Left ventricle myocardium superior (tissue), 1 donor: Measurements from ENCODE around the gene OIP5. TPM values are rescaled to one million over a fixed set of nuclear protein-coding genes. Genes with fewer than 3 reads are reported as not detected.
A peak's percentile ranks its signal among the peaks of the same experiment; 100 is the strongest.
"Not testable (repeated sequence)": the region's sequence is repeated elsewhere in the genome, so short reads cannot be mapped to it uniquely, and the experiment has no call there.

Experiments used
- ATAC-seq: fragments of 200-7000 bp; cut with Tn5 transposase; one replicate; pipeline ENCODE4 v1.9.1; 2020; ENCODE audit warnings: mild to moderate bottlenecking, moderate library complexity
- DNase-seq: peaks from one replicate; pipeline ENCODE4 v3.0.0-alpha.2; 2020
- intact Hi-C: fragments of 100-400 bp; cut with micrococcal nuclease; formaldehyde crosslinking; loops from one replicate; pipeline ENCODE4 v1.11.0; 2022
- total RNA-seq: library from RNA; stranded (reverse); fragmentation: NEBNext Ultra II Directional; extraction: Animal tissue kit (Norgen Biotek cat#: 25700); gene quantifications from one replicate; pipeline ENCODE4 v1.2.1, GENCODE V29; 2021
- donor health status: DM: no; HTN: yes; CAD: no; lungs with severe emphysema.

Gene OIP5
- total RNA-seq, 1 donor from 2014 or later = not detected

DNA sequence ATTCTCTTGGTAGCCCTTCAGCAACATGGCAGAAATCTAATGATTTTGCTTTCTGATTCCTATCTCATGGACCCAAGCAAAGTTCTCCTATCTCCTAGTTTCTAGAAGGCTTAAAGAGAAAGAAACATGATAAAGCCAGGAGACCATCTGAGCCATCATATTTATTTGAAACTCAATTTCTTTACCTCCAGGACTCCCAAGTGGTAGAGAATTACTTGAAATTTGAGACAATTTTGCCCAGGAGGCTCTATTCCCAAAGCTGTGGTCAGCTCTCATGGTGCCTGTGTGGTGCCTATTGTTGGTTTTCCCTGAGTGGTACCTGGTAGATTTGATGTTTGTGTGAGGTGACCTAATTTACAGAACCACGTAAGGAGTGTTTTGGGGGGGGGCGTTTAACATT lies 62.5 kb downstream of the OIP5 start:
- DNase-seq (no peak), ATAC-seq (no peak)
- intact Hi-C loops = no loop called here

DNA sequence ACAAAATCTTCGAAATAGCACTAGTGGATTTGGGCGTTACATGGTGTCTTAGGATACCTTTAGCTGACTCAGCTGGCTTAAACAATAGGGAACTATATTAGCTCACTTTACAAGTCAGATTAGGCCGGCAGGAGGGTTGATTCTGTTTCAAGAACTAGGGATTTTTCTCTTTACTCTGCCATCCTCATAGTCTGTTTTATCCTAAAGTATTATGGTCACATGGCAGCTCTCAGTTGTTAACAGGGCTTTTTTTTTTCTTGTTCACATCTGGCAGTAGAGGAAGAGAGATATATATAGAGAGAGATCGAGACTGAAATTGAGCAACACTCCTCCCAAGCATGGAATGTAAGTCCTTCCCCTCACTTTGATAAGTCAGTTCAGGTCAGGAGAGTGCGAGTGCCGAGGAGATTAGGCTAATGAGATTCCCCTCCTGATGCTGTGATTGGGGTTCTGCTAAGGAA lies 68.5 kb downstream of the OIP5 start:
- intact Hi-C loops = no loop called here
- no peak for DNase-seq
- ATAC-seq = peak; percentile 86

DNA sequence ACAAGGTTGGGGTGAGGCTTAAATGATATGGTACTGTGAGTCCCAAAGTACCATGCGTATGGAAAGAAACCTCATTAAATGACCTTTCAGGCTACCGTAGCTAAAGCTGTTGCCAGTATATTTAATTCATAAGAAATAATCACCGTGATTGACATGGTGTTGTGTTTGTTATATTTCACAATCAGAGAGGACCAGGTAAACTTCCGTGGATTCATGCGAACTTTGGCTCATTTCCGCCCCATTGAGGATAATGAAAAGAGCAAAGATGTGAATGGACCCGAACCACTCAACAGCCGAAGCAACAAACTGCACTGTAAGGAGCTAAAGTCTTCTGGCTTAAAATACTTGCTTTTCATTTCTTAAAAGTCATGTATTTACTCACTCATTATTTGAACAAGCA lies 69.8 kb downstream of the OIP5 start:
- DNase-seq (no peak), ATAC-seq (no peak)
- intact Hi-C loops = no loop called here

DNA sequence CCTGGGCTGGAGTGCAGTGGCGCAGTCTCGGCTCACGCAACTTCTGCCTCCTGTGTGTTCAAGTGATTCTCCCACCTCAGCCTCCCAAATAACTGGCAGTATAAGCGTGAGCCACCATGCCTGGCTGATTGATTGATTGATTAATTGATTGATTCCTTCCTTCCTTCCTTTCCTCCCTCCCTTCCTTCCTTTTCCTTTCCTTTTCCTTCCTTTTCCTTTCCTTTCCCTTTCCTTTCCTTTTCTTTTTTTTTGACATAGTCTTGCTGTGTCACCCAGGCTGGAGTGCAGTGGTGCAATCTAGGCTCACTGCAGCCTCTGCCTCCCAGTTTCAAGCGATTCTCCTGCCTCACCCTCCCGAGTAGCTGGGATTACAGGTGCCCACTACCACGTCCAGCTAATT lies 71.5 kb downstream of the OIP5 start:
- ATAC-seq, intact Hi-C loops, DNase-seq: not testable (repeated sequence)

DNA sequence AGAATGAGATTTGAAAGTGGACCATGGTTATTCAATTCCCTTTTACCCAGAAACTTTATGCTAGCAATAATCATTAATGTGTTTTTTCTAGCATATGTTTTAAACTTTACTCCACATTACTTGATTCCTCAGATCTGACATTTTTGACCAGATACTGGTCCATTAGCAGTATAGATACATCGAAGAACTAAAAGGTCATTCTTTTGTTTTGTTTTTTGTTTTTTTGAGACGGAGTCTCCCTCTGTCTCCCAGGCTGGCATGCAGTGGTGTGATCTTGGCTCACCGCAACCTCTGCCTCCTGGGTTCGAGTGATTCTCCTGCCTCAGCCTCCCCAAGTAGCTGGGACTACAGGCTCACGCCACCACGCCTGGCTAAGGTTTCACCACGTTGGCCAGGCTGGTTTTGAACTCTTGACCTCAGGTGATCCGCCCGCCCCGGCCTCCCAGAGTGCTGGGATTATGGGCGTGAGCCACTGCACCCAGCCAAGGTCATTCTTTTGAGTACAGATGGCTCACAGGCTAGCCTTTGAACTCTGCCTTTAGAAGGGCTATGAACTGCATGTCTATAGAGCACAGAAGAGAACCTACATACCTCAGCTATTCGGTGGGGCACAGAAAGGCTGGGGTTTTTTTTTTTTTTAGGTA lies 72.7 kb downstream of the OIP5 start:
- ATAC-seq = no peak
- intact Hi-C loops = no loop called here
- DNase-seq = no peak

Other genes with a start within 250 kb of the OIP5 start
- gene INO80, start 216.3 kb downstream of the OIP5 start, total RNA-seq = 10.6 TPM
- not detected for gene EXD1, start 101.8 kb downstream of the OIP5 start, total RNA-seq
- gene CHP1, start 101.3 kb downstream of the OIP5 start, total RNA-seq = 102 TPM
- 1.0 TPM for gene NUSAP1, start 290 bp upstream of the OIP5 start, total RNA-seq
- gene NDUFAF1, start 69.9 kb upstream of the OIP5 start, total RNA-seq = 67.1 TPM
- 26.8 TPM for gene RTF1, start 84.5 kb upstream of the OIP5 start, total RNA-seq
- gene ITPKA, start 161.3 kb upstream of the OIP5 start, total RNA-seq = 6.0 TPM
- 1.5 TPM for gene LTK, start 181.2 kb upstream of the OIP5 start, total RNA-seq
- 25.4 TPM for gene RPAP1, start 211.7 kb upstream of the OIP5 start, total RNA-seq
- gene TYRO3, start 226.6 kb upstream of the OIP5 start, total RNA-seq = 5.0 TPM